ENCODE results near the gene ASAP2.

Gene ASAP2

DNA sequence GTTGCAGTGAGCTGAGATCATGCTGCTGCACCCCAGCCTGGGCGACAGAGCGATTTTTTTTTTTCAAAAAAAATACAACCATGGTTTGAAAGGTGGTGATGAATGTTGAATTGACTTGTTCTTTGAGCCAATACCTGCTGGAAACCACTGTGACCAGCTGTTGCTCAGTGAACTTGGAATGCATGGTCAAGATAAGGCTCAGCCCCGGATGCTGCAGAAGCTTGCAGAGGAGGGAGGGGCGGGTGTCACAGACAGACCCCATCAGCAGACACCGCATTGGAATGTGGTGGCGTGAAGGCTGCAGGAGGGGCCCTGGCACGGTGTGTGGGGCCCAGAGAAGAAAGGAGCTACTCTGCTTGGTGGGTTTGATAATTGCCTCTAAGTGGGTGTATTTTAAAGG is 125.1 kb downstream of the ASAP2 start:
- Histone ChIP-seq H3K27ac (ENCODE audit: low read depth, low read length, poor library complexity, severe bottlenecking) (no peak overlapping the region), H3K4me1 (ENCODE audit: insufficient read depth, low read length, severe bottlenecking) (peaks cover 21% of the 10 kb centered on the region), H3K9me3 (ENCODE audit: low read length) (no peaks in the 10 kb centered on the region), H3K27me3 (ENCODE audit: insufficient read depth, low read length) (0 out of 2 replicates have a peak, but pooled peaks cover 3% of the 10 kb centered on the region), H3K36me3 (ENCODE audit: insufficient read depth, low read length) (no peaks in the 10 kb centered on the region), H3K79me2 (ENCODE audit: insufficient read depth, low read length) (no peaks in the 10 kb centered on the region), H3K4me2 (ENCODE audit: low read length) (no peak overlapping the region), H3K4me3 (ENCODE audit: low read depth, low read length, poor library complexity, severe bottlenecking) (no peak overlapping the region), H3K9ac (ENCODE audit: low read length) (no peak overlapping the region), H3K9me2 (ENCODE audit: low read depth, low read length) (no peaks in the 10 kb centered on the region), H4K20me1 (ENCODE audit: insufficient read depth, low read length) (no peaks in the 10 kb centered on the region), H3F3A (ENCODE audit: insufficient read depth, low read length) (no peaks in the 10 kb centered on the region), H2AFZ (ENCODE audit: low read length) (no peak overlapping the region)
- TF ChIP-seq, protein P1, sequence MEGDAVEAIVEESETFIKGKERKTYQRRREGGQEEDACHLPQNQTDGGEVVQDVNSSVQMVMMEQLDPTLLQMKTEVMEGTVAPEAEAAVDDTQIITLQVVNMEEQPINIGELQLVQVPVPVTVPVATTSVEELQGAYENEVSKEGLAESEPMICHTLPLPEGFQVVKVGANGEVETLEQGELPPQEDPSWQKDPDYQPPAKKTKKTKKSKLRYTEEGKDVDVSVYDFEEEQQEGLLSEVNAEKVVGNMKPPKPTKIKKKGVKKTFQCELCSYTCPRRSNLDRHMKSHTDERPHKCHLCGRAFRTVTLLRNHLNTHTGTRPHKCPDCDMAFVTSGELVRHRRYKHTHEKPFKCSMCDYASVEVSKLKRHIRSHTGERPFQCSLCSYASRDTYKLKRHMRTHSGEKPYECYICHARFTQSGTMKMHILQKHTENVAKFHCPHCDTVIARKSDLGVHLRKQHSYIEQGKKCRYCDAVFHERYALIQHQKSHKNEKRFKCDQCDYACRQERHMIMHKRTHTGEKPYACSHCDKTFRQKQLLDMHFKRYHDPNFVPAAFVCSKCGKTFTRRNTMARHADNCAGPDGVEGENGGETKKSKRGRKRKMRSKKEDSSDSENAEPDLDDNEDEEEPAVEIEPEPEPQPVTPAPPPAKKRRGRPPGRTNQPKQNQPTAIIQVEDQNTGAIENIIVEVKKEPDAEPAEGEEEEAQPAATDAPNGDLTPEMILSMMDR (IDR thresholded peaks at IDR 0.05; ENCODE audit: low read length): no peak
- TF ChIP-seq EZH2 (IDR thresholded peaks at IDR 0.05; ENCODE audit: borderline replicate concordance, low read length): no peak

DNA sequence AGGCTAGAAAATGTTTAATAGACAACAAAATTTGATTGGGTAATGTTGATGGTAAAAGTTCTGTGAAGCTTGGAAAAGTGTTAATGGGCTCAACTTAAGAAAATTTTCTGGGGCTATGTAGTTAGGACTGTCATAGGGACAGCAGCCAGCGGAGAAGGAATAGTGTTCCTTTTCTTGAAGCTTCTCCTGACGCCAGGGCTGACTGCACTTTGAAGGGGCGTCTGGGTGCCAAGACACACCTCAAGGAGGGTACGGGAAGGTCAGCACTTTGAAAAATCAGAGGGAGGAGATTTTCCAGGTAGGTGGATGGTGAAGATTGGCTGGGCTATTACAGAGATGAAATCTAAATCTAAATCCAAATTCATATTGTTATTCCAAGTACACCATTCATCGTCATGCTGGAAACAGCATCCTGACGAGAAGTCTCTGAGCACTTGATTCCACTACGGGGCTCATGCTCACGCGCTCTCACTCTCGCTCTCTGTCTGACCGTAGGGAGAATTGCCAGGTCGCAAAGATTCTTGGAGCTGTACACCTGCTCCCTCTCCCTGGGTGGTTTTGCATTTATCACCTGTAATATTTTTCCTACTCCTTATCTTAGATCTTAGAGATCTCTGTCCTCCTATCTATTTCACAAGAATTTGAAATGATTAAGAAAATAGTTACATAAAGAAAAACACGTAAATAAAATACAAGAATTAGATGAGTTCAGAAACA is 125.7 kb downstream of the ASAP2 start:
- Histone ChIP-seq H3K4me2 (ENCODE audit: low read length) (no peak overlapping the region), H4K20me1 (ENCODE audit: insufficient read depth, low read length) (no peaks in the 10 kb centered on the region), H3K9ac (ENCODE audit: low read length) (no peak overlapping the region), H3K36me3 (ENCODE audit: insufficient read depth, low read length) (no peaks in the 10 kb centered on the region), H3F3A (ENCODE audit: insufficient read depth, low read length) (no peaks in the 10 kb centered on the region), H3K9me2 (ENCODE audit: low read depth, low read length) (no peaks in the 10 kb centered on the region), H3K4me1 (ENCODE audit: insufficient read depth, low read length, severe bottlenecking) (peaks cover 27% of the 10 kb centered on the region), H3K79me2 (ENCODE audit: insufficient read depth, low read length) (no peaks in the 10 kb centered on the region), H3K4me3 (ENCODE audit: low read depth, low read length, poor library complexity, severe bottlenecking) (no peak overlapping the region), H3K9me3 (ENCODE audit: low read length) (no peaks in the 10 kb centered on the region), H3K27ac (ENCODE audit: low read depth, low read length, poor library complexity, severe bottlenecking) (no peak overlapping the region), H2AFZ (ENCODE audit: low read length) (no peak overlapping the region), H3K27me3 (ENCODE audit: insufficient read depth, low read length) (0 out of 2 replicates have a peak, but pooled peaks cover 3% of the 10 kb centered on the region)
- TF ChIP-seq EZH2 (IDR thresholded peaks at IDR 0.05; ENCODE audit: borderline replicate concordance, low read length): no peak
- TF ChIP-seq, protein P1 (IDR thresholded peaks at IDR 0.05; ENCODE audit: low read length): no peak

DNA sequence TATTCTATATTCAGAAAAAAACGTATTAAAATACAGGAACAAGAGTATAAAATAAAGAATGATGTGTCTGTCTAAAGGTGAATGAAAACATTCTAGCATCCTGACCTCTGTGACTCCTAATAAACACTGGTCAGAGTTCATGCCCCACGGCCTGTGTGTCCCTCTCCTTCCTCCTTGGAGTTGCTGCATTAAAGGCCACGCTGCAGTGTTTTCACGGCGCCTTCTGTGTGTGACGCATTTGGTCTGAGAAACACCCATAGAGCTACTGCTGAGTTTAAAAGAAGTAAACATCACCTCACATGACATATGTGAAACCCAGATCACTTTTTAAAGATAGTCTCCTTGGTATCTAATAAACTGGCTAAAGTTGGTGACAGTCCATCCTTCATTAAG is 126.2 kb downstream of the ASAP2 start:
- H3K79me2 ChIP-seq (ENCODE audit: insufficient read depth, low read length): no peaks in the 10 kb centered on the region
- peaks cover 29% of the 10 kb centered on the region for H3K4me1 ChIP-seq (ENCODE audit: insufficient read depth, low read length, severe bottlenecking)
- no peak overlapping the region for H3K9ac ChIP-seq (ENCODE audit: low read length)
- no peaks in the 10 kb centered on the region for H3K36me3 ChIP-seq (ENCODE audit: insufficient read depth, low read length)
- H3K9me3 ChIP-seq (ENCODE audit: low read length): no peaks in the 10 kb centered on the region
- H3K4me3 ChIP-seq (ENCODE audit: low read depth, low read length, poor library complexity, severe bottlenecking): no peak overlapping the region
- H3K27me3 ChIP-seq (ENCODE audit: insufficient read depth, low read length): 0 out of 2 replicates have a peak, but pooled peaks cover 3% of the 10 kb centered on the region
- H3K4me2 ChIP-seq (ENCODE audit: low read length): no peak overlapping the region
- no peak for TF ChIP-seq EZH2 (IDR thresholded peaks at IDR 0.05; ENCODE audit: borderline replicate concordance, low read length)
- TF ChIP-seq, protein P1 (IDR thresholded peaks at IDR 0.05; ENCODE audit: low read length): no peak
- H4K20me1 ChIP-seq (ENCODE audit: insufficient read depth, low read length): no peaks in the 10 kb centered on the region
- H3F3A ChIP-seq (ENCODE audit: insufficient read depth, low read length): no peaks in the 10 kb centered on the region
- no peak overlapping the region for H2AFZ ChIP-seq (ENCODE audit: low read length)
- no peaks in the 10 kb centered on the region for H3K9me2 ChIP-seq (ENCODE audit: low read depth, low read length)
- no peak overlapping the region for H3K27ac ChIP-seq (ENCODE audit: low read depth, low read length, poor library complexity, severe bottlenecking)
